Astrocyte of the cerebellum (primary cell): ENCODE results near the gene SPHK1.

ENCODE experiments used
- DNase-seq: peaks from one replicate; pipeline ENCODE4 v3.0.0-alpha.2; 2011; ENCODE audit warnings: low read depth
- H3K4me3 ChIP-seq: 2 replicates; pipeline ENCODE4 v1.5.1; 2011; ENCODE audit warnings: mild to moderate bottlenecking, low read depth, low read length, moderate library complexity
- in situ Hi-C: cut with HindIII; loops from 2 replicates; pipeline ENCODE4 v1.10.0; 2017; ENCODE audit warnings: low sequenced_read_pairs
- TF ChIP-seq, protein P1 (sequence below): IDR thresholded peaks from 2 replicates; pipeline ENCODE4 v1.5.1; 2012; ENCODE audit warnings: low read length, low read depth, moderate library complexity, mild to moderate bottlenecking; ENCODE audit errors: missing control alignments

SPHK1 gene

DNA sequence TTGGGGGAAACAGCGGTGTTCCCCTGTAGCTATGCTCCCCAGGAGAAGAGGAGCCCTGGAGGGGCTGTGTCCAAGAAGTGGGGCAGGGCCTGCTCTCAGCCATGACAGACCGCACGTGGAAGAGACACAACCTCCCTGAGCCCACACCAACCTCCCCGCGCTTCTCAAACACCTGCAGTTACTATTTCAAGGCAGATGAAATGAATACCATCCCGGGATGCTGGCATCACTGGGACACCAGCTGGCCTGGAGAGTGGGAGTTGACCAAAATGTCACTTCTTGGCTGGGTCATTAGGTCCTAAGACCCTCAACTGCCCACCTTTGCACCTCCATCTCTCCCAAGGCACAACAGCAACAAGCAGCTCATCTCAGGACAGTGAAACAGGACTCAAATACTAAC lies 32.0 kb downstream of the SPHK1 start:
- no peak overlapping the region for H3K4me3 ChIP-seq
- in situ Hi-C loops: no loop called here
- TF ChIP-seq, protein P1, sequence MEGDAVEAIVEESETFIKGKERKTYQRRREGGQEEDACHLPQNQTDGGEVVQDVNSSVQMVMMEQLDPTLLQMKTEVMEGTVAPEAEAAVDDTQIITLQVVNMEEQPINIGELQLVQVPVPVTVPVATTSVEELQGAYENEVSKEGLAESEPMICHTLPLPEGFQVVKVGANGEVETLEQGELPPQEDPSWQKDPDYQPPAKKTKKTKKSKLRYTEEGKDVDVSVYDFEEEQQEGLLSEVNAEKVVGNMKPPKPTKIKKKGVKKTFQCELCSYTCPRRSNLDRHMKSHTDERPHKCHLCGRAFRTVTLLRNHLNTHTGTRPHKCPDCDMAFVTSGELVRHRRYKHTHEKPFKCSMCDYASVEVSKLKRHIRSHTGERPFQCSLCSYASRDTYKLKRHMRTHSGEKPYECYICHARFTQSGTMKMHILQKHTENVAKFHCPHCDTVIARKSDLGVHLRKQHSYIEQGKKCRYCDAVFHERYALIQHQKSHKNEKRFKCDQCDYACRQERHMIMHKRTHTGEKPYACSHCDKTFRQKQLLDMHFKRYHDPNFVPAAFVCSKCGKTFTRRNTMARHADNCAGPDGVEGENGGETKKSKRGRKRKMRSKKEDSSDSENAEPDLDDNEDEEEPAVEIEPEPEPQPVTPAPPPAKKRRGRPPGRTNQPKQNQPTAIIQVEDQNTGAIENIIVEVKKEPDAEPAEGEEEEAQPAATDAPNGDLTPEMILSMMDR: no peak
- DNase-seq: no peak

DNA sequence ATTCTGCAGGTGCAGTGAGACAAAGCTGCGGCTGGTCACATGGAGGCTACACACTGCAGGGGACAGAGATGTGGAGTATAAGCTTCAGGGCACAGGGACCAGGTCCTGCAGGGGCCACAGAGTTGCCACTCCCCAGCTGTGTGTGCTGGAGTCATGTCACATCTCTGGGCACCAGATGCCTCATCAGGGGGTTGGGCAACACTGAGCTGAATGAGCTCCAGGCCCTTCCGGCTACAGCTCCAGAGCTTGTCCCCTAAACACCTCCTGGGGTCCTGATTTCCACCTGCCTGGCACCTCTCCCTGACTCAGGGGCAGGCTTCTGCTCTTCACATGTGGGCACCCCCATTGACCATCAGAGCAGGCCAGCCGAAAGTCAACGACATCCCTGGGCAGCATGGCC lies 32.5 kb downstream of the SPHK1 start:
- in situ Hi-C loops: no loop called here
- TF ChIP-seq, protein P1: no peak
- DNase-seq: no peak
- H3K4me3 ChIP-seq: no peak overlapping the region

DNA sequence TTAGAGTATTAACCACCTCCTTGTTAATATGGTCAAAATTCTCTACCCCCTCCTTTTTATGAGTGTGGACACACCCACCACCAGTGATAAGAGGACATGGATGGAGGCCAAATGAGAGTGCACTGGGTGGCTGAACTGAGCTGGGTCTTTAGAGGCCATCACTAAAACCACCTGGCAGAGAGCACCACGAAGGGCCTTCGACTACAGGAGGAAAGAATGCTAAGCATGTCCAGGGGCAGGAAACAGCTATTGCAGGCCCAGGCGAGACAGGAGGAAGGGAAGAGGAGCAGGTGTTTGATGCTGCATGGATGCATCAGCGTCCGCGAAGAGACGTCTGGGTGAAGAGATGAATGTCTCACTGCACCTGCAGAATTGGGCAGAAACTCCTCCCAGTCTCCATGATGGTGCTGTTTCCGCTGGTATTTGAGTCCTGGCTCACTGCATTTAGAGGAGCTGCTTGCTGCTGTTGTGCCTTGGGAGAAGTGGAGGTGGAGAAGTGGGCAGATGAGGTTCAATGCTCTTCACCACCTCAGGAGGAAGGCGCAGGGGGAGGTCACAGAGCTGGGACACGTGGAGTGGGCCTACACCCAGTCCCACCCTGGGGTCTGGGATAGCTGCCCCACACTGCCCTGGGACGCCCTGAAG lies 33.2 kb downstream of the SPHK1 start:
- no peak overlapping the region for H3K4me3 ChIP-seq
- in situ Hi-C loops: no loop called here
- TF ChIP-seq, protein P1: no peak
- DNase-seq: no peak

DNA sequence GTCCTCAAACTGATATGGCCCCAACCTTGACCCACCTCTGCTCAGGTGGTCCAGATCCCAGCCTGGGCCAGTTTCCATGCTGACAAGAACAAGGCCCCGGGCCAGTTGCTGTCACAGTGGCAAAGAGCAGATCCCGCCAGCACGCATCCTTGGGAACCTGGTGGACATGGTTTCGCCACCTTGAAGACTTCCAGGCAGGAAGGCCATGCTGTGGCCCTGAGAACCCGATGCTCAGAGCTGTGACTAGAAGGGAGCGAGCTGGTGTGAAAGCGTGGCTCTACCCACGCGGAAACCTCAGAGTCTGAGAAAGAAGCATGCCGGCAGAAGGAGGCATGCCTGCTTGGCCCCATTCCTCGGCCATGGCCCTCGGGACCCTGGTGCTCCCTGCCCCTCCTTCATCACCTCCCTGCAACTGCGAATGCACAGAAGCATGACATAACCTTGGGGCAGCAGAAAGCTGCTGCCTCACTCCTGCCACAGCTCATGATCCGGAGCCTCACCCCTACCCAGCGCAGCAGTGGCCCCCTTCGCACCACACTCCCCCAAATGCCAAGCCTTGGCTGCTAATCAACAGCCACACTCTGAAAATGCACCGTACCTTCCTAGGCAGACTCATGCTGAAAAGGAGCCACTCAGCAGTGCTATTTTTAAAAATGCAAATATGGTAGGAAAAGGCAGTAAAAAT lies 35.3 kb downstream of the SPHK1 start:
- in situ Hi-C loops: no loop called here

DNA sequence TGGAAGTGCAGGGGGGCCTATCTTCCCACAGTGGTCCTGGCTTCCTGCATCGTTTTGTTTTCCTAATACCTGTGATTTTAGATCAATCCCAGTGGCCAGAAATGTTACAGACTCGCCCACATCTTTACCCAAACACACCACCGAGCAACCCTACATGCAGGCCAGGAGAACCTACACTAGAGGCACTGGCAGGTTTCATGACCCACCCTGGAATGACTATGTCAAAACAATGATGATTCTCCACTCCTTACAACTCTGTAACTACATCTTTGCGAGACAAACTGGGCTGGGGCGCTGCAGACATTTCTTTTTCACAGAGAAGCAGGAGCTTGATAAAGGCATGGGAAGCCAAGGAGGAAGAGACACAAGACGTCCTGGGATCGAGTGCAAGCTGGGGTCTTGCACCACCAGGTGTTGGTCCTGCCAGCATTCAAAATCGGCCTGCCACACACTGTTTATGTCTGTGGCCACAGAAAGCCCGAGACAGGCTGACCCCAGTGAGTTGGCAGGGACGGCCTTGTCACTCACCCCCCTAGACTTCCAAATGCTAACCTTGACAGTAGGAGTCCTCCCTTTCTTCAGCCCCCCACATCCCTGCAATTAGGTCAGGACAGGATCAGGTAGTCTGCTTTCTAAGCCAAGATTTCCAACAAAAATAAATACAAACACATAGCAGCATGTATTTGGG lies 36.1 kb downstream of the SPHK1 start:
- TF ChIP-seq, protein P1: no peak
- no peak overlapping the region for H3K4me3 ChIP-seq
- in situ Hi-C loops: no loop called here
- no peak for DNase-seq

More for the DNA sequence above, 35.3 kb downstream of the SPHK1 start:
- no peak for DNase-seq
- TF ChIP-seq, protein P1: no peak
- H3K4me3 ChIP-seq: no peak overlapping the region

DNA sequence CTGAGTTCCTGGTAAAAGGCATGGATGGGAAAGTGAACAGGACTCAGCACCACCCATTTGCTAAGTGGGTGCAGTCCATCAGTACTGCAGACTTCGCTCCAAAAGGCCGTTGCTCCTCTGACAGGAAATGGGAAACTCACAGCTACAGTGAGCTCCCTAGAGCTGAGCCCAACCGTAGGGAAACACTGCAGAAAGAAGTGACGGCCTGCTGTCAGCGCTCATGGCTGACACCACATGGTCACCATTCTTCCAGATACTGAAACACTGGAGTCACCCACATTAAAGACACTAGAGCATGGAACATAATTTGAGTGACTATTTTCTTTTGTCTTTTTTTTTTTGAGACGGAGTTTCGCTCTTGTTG lies 36.6 kb downstream of the SPHK1 start:
- in situ Hi-C loops: no loop called here
- TF ChIP-seq, protein P1: no peak
- no peak overlapping the region for H3K4me3 ChIP-seq
- no peak for DNase-seq
